ENCODE data around the gene NR1H3. TPM values are rescaled to one million over a fixed set of nuclear protein-coding genes. Genes with fewer than 3 reads are reported as not detected.

Gene NR1H3
- total RNA-seq, 1 experiment from 2014 or later = 44.8 TPM

DNA sequence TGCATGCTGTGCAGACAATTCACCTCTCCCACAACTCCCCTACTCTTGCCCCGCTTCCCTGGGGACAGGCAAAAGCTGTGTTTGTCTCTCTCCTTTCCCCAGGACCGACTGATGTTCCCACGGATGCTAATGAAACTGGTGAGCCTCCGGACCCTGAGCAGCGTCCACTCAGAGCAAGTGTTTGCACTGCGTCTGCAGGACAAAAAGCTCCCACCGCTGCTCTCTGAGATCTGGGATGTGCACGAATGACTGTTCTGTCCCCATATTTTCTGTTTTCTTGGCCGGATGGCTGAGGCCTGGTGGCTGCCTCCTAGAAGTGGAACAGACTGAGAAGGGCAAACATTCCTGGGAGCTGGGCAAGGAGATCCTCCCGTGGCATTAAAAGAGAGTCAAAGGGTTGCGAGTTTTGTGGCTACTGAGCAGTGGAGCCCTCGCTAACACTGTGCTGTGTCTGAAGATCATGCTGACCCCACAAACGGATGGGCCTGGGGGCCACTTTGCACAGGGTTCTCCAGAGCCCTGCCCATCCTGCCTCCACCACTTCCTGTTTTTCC, 10.7 kb downstream of the NR1H3 start:
- peaks cover 13% of the 10 kb centered on the region for H3K36me3 Mint-ChIP-seq (ENCODE audit: insufficient read depth, unreplicated experiment)
- TSS peak; percentile 83 for BruUV-seq (replicated peaks)
- Histone ChIP-seq H3K36me3 (ENCODE audit: control insufficient read depth, insufficient read depth, low read length) (no peaks in the 10 kb centered on the region; the same call in 1 of the 2 replicates), H3K4me1 (peaks cover 28% of the 10 kb centered on the region), H3K9me3 (no peaks in the 10 kb centered on the region), H3K27me3 (replicated peaks; ENCODE audit: control insufficient read depth, insufficient read depth, low read length) (no peaks in the 10 kb centered on the region), H3K4me3 (ENCODE audit: low read depth, low read length) (peak overlapping the region; percentile 8; the same call in 1 of the 2 replicates)
- CTCF ChIA-PET = interaction anchor here (2.2 kb wide), 1 partner anchor 10 kb away, joined by 10 read pairs; no protein-coding TSS in a partner anchor
- H3K4me3 Mint-ChIP-seq (ENCODE audit: unreplicated experiment) = peak overlapping the region; percentile 66
- peaks cover 28% of the 10 kb centered on the region for H3K4me1 Mint-ChIP-seq (ENCODE audit: low read depth, unreplicated experiment)
- H3K9me3 Mint-ChIP-seq (ENCODE audit: unreplicated experiment) = no peaks in the 10 kb centered on the region
- H3K27me3 Mint-ChIP-seq (ENCODE audit: insufficient read depth, unreplicated experiment) = no peaks in the 10 kb centered on the region
- TF ChIP-seq, protein P1, sequence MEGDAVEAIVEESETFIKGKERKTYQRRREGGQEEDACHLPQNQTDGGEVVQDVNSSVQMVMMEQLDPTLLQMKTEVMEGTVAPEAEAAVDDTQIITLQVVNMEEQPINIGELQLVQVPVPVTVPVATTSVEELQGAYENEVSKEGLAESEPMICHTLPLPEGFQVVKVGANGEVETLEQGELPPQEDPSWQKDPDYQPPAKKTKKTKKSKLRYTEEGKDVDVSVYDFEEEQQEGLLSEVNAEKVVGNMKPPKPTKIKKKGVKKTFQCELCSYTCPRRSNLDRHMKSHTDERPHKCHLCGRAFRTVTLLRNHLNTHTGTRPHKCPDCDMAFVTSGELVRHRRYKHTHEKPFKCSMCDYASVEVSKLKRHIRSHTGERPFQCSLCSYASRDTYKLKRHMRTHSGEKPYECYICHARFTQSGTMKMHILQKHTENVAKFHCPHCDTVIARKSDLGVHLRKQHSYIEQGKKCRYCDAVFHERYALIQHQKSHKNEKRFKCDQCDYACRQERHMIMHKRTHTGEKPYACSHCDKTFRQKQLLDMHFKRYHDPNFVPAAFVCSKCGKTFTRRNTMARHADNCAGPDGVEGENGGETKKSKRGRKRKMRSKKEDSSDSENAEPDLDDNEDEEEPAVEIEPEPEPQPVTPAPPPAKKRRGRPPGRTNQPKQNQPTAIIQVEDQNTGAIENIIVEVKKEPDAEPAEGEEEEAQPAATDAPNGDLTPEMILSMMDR (IDR thresholded peaks at IDR 0.05; ENCODE audit: insufficient read depth in 1 of 2, low read depth in 1 of 2, low read length in 1 of 2, severe bottlenecking in 1 of 2, unreplicated experiment in 1 of 2) = no peak
- peak overlapping the region; percentile 93 for H3K27ac Mint-ChIP-seq (ENCODE audit: unreplicated experiment)
- intact Hi-C loops (cut with micrococcal nuclease; ENCODE audit: unreplicated experiment) = loop anchor here (1.0 to 5.0 kb wide), 6 partner anchors 9 to 159 kb away; partner anchors contain the start of genes ACP2, ARFGAP2 and PSMC3
- no peak for DNase-seq
- POLR2A ChIA-PET = no interaction called here

DNA sequence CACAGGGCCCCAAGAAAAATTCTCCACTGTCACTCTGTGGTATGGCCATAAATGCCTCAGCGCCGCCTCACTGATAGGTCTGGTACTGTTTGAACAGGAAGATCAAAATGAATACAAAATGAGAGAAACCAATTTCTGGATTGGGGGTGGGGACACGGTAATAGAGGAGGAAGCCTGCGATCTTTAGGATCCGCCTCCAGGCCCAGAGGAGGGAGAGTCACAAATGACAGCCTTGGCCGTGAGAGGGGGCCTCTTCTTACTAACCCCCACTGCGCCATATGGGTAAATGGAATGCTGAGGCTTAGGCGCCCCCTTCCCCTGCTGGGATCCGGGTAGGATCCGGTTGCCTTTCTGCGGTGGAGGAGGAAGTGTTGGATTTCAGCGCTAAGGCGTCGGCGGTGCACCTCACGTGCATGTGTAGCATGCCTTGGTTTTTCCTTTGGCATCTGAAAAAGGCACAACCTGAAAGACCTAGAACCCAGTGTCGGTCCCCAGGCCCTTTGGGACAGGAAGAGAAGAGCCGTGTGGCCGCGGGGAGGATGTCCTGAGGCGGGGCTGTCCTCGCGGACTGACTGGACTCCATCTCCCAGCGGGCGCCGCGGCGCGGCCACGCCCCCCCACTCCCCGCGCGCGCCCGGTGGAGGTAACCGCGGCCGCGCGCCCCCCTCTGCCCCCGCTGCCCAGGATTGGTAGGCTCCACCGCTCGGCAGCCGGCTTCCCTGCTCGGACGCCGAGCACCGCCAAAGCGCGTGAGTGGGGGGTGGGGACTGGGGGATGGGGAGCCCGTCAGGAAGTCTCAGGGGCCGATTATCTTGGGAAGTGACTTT, 11.4 kb downstream of the NR1H3 start:
- Histone ChIP-seq H3K36me3 (ENCODE audit: control insufficient read depth, insufficient read depth, low read length) (no peaks in the 10 kb centered on the region; the same call in 1 of the 2 replicates), H3K4me1 (peaks cover 28% of the 10 kb centered on the region), H3K9me3 (no peaks in the 10 kb centered on the region), H3K4me3 (ENCODE audit: low read depth, low read length) (peak overlapping the region; percentile 92), H3K27me3 (replicated peaks; ENCODE audit: control insufficient read depth, insufficient read depth, low read length) (no peaks in the 10 kb centered on the region)
- Mint-ChIP-seq H3K4me3 (ENCODE audit: unreplicated experiment) (peak overlapping the region; percentile 66), H3K36me3 (ENCODE audit: insufficient read depth, unreplicated experiment) (peaks cover 13% of the 10 kb centered on the region), H3K27me3 (ENCODE audit: insufficient read depth, unreplicated experiment) (no peaks in the 10 kb centered on the region), H3K9me3 (ENCODE audit: unreplicated experiment) (no peaks in the 10 kb centered on the region), H3K4me1 (ENCODE audit: low read depth, unreplicated experiment) (peaks cover 28% of the 10 kb centered on the region), H3K27ac (ENCODE audit: unreplicated experiment) (peak overlapping the region; percentile 93)
- TF ChIP-seq, protein P1 (IDR thresholded peaks at IDR 0.05; ENCODE audit: insufficient read depth in 1 of 2, low read depth in 1 of 2, low read length in 1 of 2, severe bottlenecking in 1 of 2, unreplicated experiment in 1 of 2) = peak in 1 of 2 experiments; percentile 16
- POLR2A ChIA-PET = interaction anchor here (1.4 kb wide), 1 partner anchor 54 kb away, joined by 6 read pairs; the partner anchor contains the start of gene DDB2
- intact Hi-C loops (cut with micrococcal nuclease; ENCODE audit: unreplicated experiment) = loop anchor here (1.0 to 5.0 kb wide), 6 partner anchors 10 to 158 kb away; partner anchors contain the start of genes ACP2, ARFGAP2 and PSMC3
- DNase-seq = peak; percentile 93 to 94
- no TSS peak for BruUV-seq (replicated peaks)
- CTCF ChIA-PET = interaction anchor here (2.2 kb wide), 1 partner anchor 10 kb away, joined by 10 read pairs; no protein-coding TSS in a partner anchor

GRCh38 chr11:47269829-47270305, 12.1 kb downstream of the NR1H3 start, which contains the start of gene MADD:
Gene MADD (plus strand): TSS chr11:47270133.
- CTCF ChIA-PET = interaction anchor here (1.4 to 1.8 kb wide), 2 partner anchors 11 to 85 kb away, joined by 14 to 15 read pairs; partner anchors contain the start of gene NR1H3
- Histone ChIP-seq H3K4me1 (peaks cover 26% of the 10 kb centered on the region), H3K27me3 (replicated peaks; ENCODE audit: control insufficient read depth, insufficient read depth, low read length) (no peaks in the 10 kb centered on the region), H3K36me3 (ENCODE audit: control insufficient read depth, insufficient read depth, low read length) (peaks cover 2% of the 10 kb centered on the region; the same call in 1 of the 2 replicates), H3K9me3 (no peaks in the 10 kb centered on the region), H3K4me3 (ENCODE audit: low read depth, low read length) (peak within 1 kb of the TSS; percentile 92)
- H3K27me3 Mint-ChIP-seq (ENCODE audit: insufficient read depth, unreplicated experiment) = no peaks in the 10 kb centered on the region
- peak; percentile 88 to 92 for DNase-seq
- H3K9me3 Mint-ChIP-seq (ENCODE audit: unreplicated experiment) = no peaks in the 10 kb centered on the region
- H3K4me1 Mint-ChIP-seq (ENCODE audit: low read depth, unreplicated experiment) = peaks cover 28% of the 10 kb centered on the region
- intact Hi-C loops (cut with micrococcal nuclease; ENCODE audit: unreplicated experiment) = loop anchor here (1.0 to 5.0 kb wide), 6 partner anchors 11 to 157 kb away; partner anchors contain the start of genes ACP2, ARFGAP2 and PSMC3
- H3K4me3 Mint-ChIP-seq (ENCODE audit: unreplicated experiment) = peak within 1 kb of the TSS; percentile 66
- no TSS peak for BruUV-seq (replicated peaks)
- H3K27ac Mint-ChIP-seq (ENCODE audit: unreplicated experiment) = peak within 1 kb of the TSS; percentile 93
- peaks cover 13% of the 10 kb centered on the region for H3K36me3 Mint-ChIP-seq (ENCODE audit: insufficient read depth, unreplicated experiment)
- POLR2A ChIA-PET = interaction anchor here (1.4 kb wide), 1 partner anchor 55 kb away, joined by 6 read pairs; the partner anchor contains the start of gene DDB2
- TF ChIP-seq, protein P1 (IDR thresholded peaks at IDR 0.05; ENCODE audit: insufficient read depth in 1 of 2, low read depth in 1 of 2, low read length in 1 of 2, severe bottlenecking in 1 of 2, unreplicated experiment in 1 of 2) = no peak

Measured in Caco-2 (cell line).